ENCODE measurements around the gene BAMBI.

The BAMBI gene

GRCh38 chr10:28676326-28676967 lies 874 bp upstream of the BAMBI start:
- peak in 1 of 5 donors; percentile 14 for DNase-seq

- peak in 2 of 5 donors; percentile 11 to 16 for DNase-seq
Measured at GRCh38 chr10:28677888-28678686, 766 bp downstream of the BAMBI start.

- DNase-seq = no peak
Measured at GRCh38 chr10:28678687-28679457, 1.6 kb downstream of the BAMBI start.

GRCh38 chr10:28679581-28680357 lies 2.4 kb downstream of the BAMBI start:
- DNase-seq = no peak

GRCh38 chr10:28680358-28680752 lies 3.0 kb downstream of the BAMBI start:
- no peak for DNase-seq

- no peak for DNase-seq
Measured at GRCh38 chr10:28681291-28681763, 4.0 kb downstream of the BAMBI start.

GRCh38 chr10:28681928-28682750 lies 4.8 kb downstream of the BAMBI start:
- DNase-seq = no peak

GRCh38 chr10:28684157-28684985 lies 7.0 kb downstream of the BAMBI start:
- DNase-seq = no peak

GRCh38 chr10:28684986-28685580 lies 7.8 kb downstream of the BAMBI start:
- DNase-seq = no peak

GRCh38 chr10:28685717-28686116 lies 8.4 kb downstream of the BAMBI start:
- no peak for DNase-seq

- no peak for DNase-seq
Measured at GRCh38 chr10:28686835-28687682, 9.7 kb downstream of the BAMBI start.

- DNase-seq = no peak
Measured at GRCh38 chr10:28687683-28688001, 10.3 kb downstream of the BAMBI start.

GRCh38 chr10:28690545-28690944 lies 13.2 kb downstream of the BAMBI start:
- DNase-seq = no peak

GRCh38 chr10:28691187-28691694 lies 13.9 kb downstream of the BAMBI start:
- DNase-seq = no peak

- DNase-seq = no peak
Measured at GRCh38 chr10:28692050-28692449, 14.7 kb downstream of the BAMBI start.

- DNase-seq = no peak
Measured at GRCh38 chr10:28694530-28694929, 17.2 kb downstream of the BAMBI start.

GRCh38 chr10:28698075-28698474 lies 20.8 kb downstream of the BAMBI start:
- no peak for DNase-seq

- no peak for DNase-seq
Measured at GRCh38 chr10:28704464-28705161, 27.3 kb downstream of the BAMBI start.

GRCh38 chr10:28705472-28705871 lies 28.2 kb downstream of the BAMBI start:
- no peak for DNase-seq

All from T-helper 1 cell (primary cell).